ENCODE data around the gene LYVE1. TPM values are rescaled to one million over a fixed set of nuclear protein-coding genes. Genes with fewer than 3 reads are reported as not detected.

Gene LYVE1
- total RNA-seq, 4 donors from 2014 or later: 3.9 to 17.0 (median 11.1) TPM

- Histone ChIP-seq H3K27me3 (no peaks in the 10 kb centered on the region), H3K36me3 (peaks cover 45% of the 10 kb centered on the region), H3K4me1 (peaks cover 17% of the 10 kb centered on the region), H3K4me3 (no peak overlapping the region), H3K27ac (no peak overlapping the region), H3K9me3 (no peaks in the 10 kb centered on the region)
- TF ChIP-seq POLR2A (IDR thresholded peaks at IDR 0.05): no peak
- TF ChIP-seq, protein P1, sequence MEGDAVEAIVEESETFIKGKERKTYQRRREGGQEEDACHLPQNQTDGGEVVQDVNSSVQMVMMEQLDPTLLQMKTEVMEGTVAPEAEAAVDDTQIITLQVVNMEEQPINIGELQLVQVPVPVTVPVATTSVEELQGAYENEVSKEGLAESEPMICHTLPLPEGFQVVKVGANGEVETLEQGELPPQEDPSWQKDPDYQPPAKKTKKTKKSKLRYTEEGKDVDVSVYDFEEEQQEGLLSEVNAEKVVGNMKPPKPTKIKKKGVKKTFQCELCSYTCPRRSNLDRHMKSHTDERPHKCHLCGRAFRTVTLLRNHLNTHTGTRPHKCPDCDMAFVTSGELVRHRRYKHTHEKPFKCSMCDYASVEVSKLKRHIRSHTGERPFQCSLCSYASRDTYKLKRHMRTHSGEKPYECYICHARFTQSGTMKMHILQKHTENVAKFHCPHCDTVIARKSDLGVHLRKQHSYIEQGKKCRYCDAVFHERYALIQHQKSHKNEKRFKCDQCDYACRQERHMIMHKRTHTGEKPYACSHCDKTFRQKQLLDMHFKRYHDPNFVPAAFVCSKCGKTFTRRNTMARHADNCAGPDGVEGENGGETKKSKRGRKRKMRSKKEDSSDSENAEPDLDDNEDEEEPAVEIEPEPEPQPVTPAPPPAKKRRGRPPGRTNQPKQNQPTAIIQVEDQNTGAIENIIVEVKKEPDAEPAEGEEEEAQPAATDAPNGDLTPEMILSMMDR (IDR thresholded peaks at IDR 0.05): no peak
- no peak for TF ChIP-seq EP300 (IDR thresholded peaks at IDR 0.05)
- TF ChIP-seq POLR2AphosphoS5 (IDR thresholded peaks at IDR 0.05): no peak
- DNase-seq (ENCODE audit: low spot score in 2 of 2): no peak
Measured at GRCh38 chr11:10533323-10533722, 35.1 kb downstream of the LYVE1 start.

DNA sequence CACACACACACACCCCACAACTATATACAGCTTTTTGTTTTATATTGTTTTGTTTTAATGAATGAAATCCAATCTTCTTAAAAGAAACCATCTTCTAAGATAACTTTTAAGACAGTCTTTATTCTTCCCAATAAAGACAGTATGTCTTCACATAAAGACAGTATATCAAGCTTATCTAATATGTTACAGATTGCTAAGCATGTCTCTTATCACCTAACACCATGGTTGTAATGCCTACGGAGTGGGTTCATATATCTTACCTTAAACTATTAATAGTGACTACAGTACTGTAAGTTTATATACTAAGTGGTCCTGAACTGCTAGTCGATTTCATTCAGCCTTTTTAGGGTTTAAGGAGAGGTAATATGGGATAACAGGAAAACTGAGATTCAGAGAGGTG is 35.9 kb downstream of the LYVE1 start:
- H3K36me3 ChIP-seq: peaks cover 45% of the 10 kb centered on the region
- H3K4me3 ChIP-seq: no peak overlapping the region
- WGBS: 80% methylated on average over 2 of the region's 2 CpGs
- H3K27ac ChIP-seq: no peak overlapping the region
- TF ChIP-seq POLR2AphosphoS5 (IDR thresholded peaks at IDR 0.05) (no peak), POLR2A (IDR thresholded peaks at IDR 0.05) (no peak)
- no peak for DNase-seq (ENCODE audit: low spot score in 2 of 2)
- no peaks in the 10 kb centered on the region for H3K27me3 ChIP-seq
- H3K4me1 ChIP-seq: peaks cover 17% of the 10 kb centered on the region
- H3K9me3 ChIP-seq: no peaks in the 10 kb centered on the region

DNA sequence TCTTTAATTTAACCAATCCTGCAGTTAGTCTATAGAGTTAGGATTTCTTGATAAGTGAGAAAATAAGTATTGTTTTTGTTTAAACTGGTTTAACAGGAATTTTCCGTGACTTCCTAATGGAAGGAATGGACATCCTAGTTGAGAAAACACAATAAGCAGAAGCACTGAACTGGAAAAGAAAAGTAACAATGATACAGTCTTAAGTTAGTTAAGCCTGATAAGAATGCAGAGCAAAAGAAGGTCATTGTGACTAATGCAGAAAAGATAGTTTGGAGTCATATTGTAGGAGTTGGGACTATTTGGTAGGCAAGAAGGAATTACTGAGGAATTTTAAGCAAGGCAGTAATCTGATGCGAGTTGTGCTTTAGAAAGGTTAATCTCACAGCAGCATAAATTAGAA is 39.2 kb downstream of the LYVE1 start:
- Histone ChIP-seq H3K4me3 (no peak overlapping the region), H3K36me3 (peaks cover 64% of the 10 kb centered on the region), H3K27ac (no peak overlapping the region), H3K27me3 (no peaks in the 10 kb centered on the region), H3K9me3 (no peaks in the 10 kb centered on the region), H3K4me1 (peaks cover 6% of the 10 kb centered on the region)
- TF ChIP-seq, protein P1 (IDR thresholded peaks at IDR 0.05): no peak
- TF ChIP-seq POLR2AphosphoS5 (IDR thresholded peaks at IDR 0.05): no peak
- no peak for TF ChIP-seq POLR2A (IDR thresholded peaks at IDR 0.05)
- 92% methylated on average over 2 of the region's 2 CpGs for WGBS
- no peak for DNase-seq (ENCODE audit: low spot score in 2 of 2)

- no peak for TF ChIP-seq POLR2AphosphoS5 (IDR thresholded peaks at IDR 0.05)
- Histone ChIP-seq H3K27me3 (no peaks in the 10 kb centered on the region), H3K27ac (no peak overlapping the region), H3K4me3 (no peak overlapping the region), H3K36me3 (peaks cover 59% of the 10 kb centered on the region), H3K4me1 (peaks cover 9% of the 10 kb centered on the region), H3K9me3 (no peaks in the 10 kb centered on the region)
- DNase-seq (ENCODE audit: low spot score in 2 of 2): no peak
Measured at GRCh38 chr11:10528121-10528520, 40.3 kb downstream of the LYVE1 start.

DNA sequence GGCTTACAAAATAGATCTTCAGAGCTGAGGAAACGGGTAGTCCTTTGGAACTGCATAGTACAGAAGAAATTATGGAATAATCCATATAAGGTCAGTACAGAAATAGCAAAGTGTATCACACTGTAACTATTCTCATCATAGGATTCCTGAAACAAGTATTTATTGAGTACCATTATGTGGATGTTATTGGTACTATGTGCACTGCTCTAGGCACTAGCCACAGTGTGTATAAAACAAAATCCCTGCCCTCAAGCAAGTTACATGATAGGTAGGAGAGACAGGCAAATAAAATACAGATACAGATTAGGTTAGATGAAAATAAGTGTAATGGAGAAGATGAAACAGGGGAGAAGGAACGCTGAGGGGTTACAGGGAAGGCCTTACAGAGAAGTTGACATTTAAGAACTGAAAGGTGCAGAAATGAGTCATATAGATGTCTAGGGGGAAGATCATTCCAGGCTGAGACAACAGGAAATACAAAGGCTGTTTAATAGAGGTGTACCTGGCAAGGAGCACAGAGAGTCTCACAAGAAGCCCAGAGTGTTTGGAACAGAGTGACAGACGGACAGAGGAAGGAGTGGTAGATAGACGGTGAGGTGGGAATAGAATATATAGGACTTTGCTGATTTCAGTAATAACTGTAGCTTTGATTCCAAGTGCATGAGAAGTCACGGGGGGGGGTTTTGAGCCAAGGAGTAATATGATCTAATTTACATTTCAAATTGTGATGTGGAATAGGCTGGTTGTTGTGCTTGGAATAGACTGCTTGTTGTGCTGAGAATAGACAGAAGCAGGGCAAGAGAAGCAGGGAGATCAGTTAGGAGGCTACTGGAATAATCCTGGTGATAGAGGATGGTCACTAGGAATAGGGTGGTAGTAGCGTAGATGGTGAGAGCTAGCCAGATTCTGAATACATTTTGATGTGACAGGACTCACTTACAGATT is 41.2 kb downstream of the LYVE1 start:
- WGBS: 61% methylated on average over 6 of the region's 6 CpGs
- no peak overlapping the region for H3K27ac ChIP-seq
- H3K4me3 ChIP-seq: no peak overlapping the region
- peaks cover 16% of the 10 kb centered on the region for H3K4me1 ChIP-seq
- H3K27me3 ChIP-seq: no peaks in the 10 kb centered on the region
- no peaks in the 10 kb centered on the region for H3K9me3 ChIP-seq
- peaks cover 61% of the 10 kb centered on the region for H3K36me3 ChIP-seq
- no peak for TF ChIP-seq EP300 (IDR thresholded peaks at IDR 0.05)
- no peak for TF ChIP-seq POLR2AphosphoS5 (IDR thresholded peaks at IDR 0.05)
- TF ChIP-seq POLR2A (IDR thresholded peaks at IDR 0.05): no peak
- TF ChIP-seq, protein P1 (IDR thresholded peaks at IDR 0.05): no peak
- no peak for DNase-seq (ENCODE audit: low spot score in 2 of 2)

DNA sequence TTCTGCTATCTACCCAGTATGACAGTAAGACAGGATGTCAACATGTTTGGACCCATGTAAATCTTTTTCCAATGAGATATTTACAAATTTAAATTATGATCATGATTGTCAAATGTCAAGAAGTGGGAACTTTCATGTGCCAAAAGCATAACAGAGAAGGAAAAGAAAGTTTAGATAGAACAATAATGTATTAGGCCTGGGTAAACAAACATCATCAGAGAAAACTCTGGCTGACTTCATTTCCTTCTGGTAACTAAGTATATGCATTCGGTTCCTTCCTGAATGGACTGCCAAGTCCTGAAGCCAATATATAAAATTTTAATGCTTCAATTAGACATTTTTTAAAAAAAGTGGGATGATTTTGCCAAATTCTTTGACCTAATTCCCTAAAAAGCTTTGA is 44.0 kb downstream of the LYVE1 start:
- 48% methylated on average over 1 of the region's 1 CpG for WGBS
- Histone ChIP-seq H3K9me3 (no peaks in the 10 kb centered on the region), H3K4me1 (peaks cover 24% of the 10 kb centered on the region), H3K4me3 (no peak overlapping the region), H3K36me3 (peaks cover 59% of the 10 kb centered on the region), H3K27me3 (no peaks in the 10 kb centered on the region), H3K27ac (no peak overlapping the region)
- TF ChIP-seq POLR2A (IDR thresholded peaks at IDR 0.05): no peak
- TF ChIP-seq POLR2AphosphoS5 (IDR thresholded peaks at IDR 0.05): no peak
- TF ChIP-seq EP300 (IDR thresholded peaks at IDR 0.05): no peak
- TF ChIP-seq, protein P1 (IDR thresholded peaks at IDR 0.05): no peak
- no peak for DNase-seq (ENCODE audit: low spot score in 2 of 2)
